ENCODE results near the gene RHBDF1.

RHBDF1 gene

GRCh38 chr16:74747-75334, 2.4 kb upstream of the RHBDF1 start:
- no peak for DNase-seq (ENCODE audit: low read depth)

GRCh38 chr16:74051-74746, 1.8 kb upstream of the RHBDF1 start:
- DNase-seq (ENCODE audit: low read depth): no peak

DNA sequence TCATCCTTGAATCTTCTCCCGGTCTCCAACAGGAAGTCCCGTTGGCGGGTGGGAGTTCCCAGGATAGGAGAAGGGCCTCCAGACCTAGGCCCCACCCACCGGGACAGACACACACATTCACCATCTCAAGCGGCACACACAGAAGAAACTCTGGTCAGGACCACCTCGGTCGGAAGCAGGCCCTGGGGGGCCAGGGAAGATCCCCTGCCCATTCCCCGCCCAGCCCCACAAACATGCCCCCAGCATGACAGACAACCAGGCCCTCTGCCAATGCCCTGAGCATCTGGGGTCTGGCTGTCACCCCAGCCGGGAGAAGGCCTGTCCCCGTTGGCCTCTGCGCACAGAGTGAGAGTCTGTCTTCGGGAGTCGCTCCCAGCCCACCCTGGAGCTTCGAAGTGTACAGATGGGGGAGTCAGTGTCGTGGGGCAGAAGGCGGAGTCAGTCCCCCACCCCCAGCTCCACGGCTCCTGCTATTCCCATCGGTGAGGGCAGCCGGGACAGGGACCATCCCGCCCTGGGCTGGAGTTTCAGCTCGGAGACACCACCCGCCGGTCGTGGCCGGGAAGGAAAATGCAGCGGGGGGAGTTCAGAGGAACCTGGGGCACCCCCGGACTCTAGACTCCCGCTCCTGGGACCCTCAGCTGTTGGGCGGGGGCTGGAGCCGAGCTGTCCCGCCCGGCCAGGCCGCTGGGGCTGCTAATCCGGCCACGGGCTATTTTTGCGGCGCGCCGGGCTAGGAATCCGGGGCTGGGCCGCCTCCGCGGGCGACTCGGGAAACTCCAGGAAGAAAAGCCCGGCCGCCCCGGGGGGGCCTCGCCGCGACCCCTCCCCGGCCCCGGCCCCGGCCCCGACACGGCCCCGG, 660 bp downstream of the RHBDF1 start:
- DNase-seq (ENCODE audit: low read depth): no peak

GRCh38 chr16:71210-71539, 1.3 kb downstream of the RHBDF1 start:
- no peak for DNase-seq (ENCODE audit: low read depth)

DNA sequence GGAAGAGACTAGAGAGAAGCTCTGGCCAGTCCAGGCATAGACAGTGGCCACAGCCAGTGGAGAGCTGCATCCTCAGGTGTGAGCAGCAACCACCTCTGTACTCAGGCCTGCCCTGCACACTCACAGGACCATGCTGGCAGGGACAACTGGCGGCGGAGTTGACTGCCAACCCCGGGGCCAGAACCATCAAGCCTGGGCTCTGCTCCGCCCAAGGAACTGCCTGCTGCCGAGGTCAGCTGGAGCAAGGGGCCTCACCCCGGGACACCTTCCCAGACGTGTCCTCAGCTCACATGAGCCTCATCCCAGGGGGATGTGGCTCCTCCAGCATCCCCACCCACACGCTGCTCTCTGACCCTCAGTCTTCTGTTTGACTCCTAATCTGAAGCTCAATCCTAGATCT, 3.2 kb downstream of the RHBDF1 start:
- DNase-seq (ENCODE audit: low read depth): no peak

- DNase-seq (ENCODE audit: low read depth): no peak
Measured at GRCh38 chr16:67884-68789, 4.3 kb downstream of the RHBDF1 start.

- no peak for DNase-seq (ENCODE audit: low read depth)
Measured at GRCh38 chr16:67183-67791, 5.1 kb downstream of the RHBDF1 start.

- no peak for DNase-seq (ENCODE audit: low read depth)
Measured at GRCh38 chr16:66309-67182, 5.9 kb downstream of the RHBDF1 start.

DNA sequence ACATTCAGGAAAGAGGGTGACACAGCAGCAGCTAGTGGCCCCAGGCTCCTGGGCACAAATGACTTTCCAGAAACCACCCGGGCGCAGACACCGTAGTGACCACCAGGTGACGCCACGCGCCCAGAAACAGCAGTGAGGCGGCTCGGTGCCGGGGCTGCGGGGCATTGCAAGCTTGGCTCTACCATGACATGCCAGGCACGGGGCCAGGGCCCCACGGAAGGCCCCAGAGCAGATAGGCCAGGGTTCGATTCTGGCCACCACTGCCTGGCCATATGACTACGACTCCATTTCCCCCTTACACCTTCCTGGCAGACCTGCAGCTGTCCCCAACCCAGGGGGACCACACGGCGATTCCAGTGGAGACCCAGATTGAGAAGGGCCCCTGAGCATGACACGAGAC, 6.7 kb downstream of the RHBDF1 start:
- no peak for DNase-seq (ENCODE audit: low read depth)

GRCh38 chr16:64914-65255, 7.5 kb downstream of the RHBDF1 start:
- DNase-seq (ENCODE audit: low read depth): no peak

GRCh38 chr16:63998-64913, 8.2 kb downstream of the RHBDF1 start:
- DNase-seq (ENCODE audit: low read depth): no peak

DNA sequence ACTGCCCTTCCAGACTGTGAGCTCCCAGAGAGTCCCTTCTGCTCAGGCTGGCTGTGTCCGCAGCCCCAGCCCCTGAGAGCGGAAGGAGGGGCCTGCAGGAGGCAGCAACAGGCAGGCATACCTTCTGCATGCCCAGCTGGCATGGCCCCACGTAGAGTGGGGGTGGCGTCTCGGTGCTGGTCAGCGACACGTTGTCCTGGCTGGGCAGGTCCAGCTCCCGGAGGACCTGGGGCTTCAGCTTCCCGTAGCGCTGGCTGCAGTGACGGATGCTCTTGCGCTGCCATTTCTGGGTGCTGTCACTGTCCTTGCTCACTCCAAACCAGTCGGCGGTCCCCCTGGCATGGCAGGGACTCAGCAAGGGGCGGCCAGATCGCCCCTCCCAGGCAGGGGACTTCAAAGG, 9.0 kb downstream of the RHBDF1 start:
- DNase-seq (ENCODE audit: low read depth): no peak

- no peak for DNase-seq (ENCODE audit: low read depth)
Measured at GRCh38 chr16:62968-63391, 9.5 kb downstream of the RHBDF1 start.

DNA sequence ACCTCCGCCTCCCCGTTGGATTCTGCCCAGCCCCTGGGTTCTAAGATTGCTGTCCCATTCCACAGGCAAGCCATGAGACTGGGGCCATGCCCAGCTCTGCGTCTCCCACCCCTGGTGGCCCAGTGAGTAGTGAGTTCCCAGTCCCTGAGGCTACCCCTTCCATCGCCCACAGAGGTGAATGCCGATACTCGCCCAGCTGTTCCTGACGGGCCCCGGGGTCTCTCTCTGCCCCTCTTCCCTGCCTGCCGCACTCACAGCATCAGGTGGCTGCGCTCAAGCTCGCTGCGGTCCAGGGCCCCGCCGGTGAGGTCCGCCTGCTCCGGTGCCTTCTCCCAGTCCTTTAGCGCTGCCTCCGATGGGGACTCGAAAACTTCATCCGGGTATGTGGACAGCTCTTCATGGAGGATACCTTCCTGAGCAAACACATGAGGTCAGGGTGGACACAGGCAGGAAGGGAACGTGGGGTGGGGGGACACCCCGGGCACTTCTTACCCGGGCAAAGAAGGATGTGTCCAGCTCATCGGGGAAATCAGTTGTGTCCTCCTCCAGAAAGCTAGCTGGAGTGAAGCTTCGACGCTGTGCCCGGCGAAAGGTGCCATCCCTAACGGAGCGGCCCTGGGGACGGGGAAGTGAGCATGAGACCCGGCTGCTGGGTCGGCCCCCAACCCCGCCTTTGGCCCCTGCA, 10.0 kb downstream of the RHBDF1 start:
- DNase-seq (ENCODE audit: low read depth): no peak

DNA sequence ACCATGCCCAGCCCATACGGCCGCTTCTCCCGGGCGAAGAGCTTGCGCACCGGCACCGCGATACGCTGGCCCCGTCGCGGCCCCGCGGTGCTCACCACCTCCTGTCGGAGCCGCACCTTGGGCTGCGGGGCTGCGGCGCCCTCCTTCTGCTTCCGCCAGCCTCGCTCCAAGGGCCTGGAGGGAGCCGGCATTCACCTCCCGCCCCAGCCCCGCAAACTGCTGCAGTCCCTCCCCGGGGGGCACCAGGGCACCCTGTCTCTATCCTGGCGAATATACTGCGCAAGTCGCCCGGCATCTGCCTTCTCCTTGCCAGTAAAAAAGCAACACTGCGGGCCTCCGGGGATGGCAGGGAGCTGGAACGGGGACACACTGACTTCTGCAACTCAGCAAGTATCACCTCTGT, 10.6 kb downstream of the RHBDF1 start:
- no peak for DNase-seq (ENCODE audit: low read depth)

DNA sequence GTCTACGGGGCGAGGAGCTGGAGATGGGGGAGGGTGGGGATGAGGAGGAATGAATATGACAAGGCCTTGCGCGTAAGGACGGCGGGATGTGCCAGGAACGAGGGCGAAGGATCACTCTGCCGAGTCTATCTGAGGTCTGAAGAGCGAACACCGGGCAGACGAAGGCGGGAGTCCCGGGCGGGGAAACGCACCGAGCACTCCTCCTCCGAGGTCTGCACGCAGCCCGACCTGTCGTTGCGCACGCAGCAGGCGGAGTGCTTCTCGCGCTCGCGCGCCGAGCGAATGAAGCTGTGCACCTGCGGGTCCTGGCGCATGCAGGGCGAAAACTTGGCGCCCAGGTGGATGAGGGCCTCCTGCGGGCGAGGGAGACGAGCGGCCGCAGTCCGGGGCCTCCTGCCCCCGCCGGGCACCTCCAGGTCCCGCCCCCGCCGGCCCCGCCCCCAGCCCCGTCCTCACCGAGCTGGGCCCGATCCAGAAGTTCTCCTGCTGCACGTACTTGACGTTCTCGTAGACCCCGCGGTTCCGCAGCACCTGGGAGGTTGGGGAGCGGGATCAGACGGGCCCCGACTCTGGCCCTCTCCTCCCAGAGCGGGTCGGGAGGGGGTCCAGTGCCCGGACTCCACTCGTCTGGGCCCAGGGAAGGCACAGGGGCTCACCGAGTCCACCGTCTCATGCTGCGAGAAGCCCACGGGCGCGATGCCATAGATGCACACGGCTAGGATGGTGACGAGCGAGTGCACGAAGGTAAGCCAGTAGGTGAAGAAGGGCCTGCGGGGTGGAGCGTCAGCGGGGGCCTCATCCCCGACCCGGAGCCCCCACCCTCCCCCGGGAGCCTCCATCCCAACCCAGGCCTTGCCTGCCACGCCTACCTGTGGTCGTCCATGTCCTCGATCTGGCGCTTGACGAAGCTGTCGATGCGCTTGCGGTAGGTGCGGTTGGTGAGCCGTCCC, 11.2 kb downstream of the RHBDF1 start:
- no peak for DNase-seq (ENCODE audit: low read depth)

- no peak for DNase-seq (ENCODE audit: low read depth)
Measured at GRCh38 chr16:60166-60565, 12.3 kb downstream of the RHBDF1 start.

GRCh38 chr16:59440-60059, 12.9 kb downstream of the RHBDF1 start:
- no peak for DNase-seq (ENCODE audit: low read depth)
